GM12874 (cell line): Measurements from ENCODE around the gene CA12.

Experiments
- TF ChIP-seq, protein P1 (sequence below): IDR thresholded peaks from 2 replicates; pipeline ENCODE4 v1.5.1; 2011; ENCODE audit warnings: low read depth, mild to moderate bottlenecking, control low read depth, low read length, moderate library complexity; ENCODE audit not compliant: insufficient read depth

The CA12 gene

DNA sequence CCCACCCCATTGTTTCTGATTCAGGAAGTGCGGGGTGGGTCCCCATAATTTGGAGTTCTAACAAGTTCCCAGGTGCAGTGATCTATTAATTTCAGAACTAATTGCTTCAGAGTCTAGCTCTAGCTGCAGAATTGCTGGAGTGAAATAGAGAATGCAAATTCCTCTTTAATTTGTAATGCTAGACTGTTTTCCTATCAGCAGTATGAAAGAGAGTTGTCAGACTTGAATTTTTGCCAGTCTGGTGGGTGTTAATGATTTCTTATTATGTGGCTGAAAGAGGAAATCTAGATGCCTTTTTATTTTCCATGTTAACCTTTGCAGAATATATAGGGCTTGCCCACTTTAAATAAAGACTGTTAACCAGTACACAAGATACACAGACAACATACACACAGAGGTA lies 80.6 kb downstream of the CA12 start:
- TF ChIP-seq, protein P1, sequence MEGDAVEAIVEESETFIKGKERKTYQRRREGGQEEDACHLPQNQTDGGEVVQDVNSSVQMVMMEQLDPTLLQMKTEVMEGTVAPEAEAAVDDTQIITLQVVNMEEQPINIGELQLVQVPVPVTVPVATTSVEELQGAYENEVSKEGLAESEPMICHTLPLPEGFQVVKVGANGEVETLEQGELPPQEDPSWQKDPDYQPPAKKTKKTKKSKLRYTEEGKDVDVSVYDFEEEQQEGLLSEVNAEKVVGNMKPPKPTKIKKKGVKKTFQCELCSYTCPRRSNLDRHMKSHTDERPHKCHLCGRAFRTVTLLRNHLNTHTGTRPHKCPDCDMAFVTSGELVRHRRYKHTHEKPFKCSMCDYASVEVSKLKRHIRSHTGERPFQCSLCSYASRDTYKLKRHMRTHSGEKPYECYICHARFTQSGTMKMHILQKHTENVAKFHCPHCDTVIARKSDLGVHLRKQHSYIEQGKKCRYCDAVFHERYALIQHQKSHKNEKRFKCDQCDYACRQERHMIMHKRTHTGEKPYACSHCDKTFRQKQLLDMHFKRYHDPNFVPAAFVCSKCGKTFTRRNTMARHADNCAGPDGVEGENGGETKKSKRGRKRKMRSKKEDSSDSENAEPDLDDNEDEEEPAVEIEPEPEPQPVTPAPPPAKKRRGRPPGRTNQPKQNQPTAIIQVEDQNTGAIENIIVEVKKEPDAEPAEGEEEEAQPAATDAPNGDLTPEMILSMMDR: no peak

DNA sequence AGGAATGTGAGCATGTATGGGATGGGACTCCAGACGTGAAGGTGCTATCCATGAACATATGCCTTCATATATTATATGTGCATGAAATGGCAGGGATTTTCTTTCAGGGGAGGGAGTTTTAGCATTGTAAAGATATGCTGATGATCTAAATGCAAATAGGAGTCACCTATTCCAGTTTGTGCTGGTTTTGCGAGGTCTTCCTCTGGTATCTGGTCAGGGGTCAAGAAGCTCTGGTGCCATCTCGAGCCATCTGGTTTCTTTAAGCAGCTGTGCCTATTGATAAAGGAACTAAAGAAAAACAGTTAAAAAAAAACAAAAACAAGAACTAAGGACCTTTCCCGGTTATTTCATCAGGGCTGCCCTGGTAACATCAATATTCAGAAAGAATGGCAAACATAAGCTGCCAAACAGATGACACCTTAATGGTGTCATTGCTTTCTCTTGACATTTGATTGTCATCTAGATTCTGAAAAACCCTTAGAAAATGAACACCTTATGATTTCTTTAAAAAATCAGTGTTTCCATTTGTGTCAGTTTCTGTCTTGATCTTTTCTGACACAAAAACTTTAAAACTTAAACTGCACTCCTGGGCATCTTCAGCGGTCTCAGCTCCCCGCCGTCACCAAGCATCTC lies 81.6 kb downstream of the CA12 start:
- TF ChIP-seq, protein P1: no peak

DNA sequence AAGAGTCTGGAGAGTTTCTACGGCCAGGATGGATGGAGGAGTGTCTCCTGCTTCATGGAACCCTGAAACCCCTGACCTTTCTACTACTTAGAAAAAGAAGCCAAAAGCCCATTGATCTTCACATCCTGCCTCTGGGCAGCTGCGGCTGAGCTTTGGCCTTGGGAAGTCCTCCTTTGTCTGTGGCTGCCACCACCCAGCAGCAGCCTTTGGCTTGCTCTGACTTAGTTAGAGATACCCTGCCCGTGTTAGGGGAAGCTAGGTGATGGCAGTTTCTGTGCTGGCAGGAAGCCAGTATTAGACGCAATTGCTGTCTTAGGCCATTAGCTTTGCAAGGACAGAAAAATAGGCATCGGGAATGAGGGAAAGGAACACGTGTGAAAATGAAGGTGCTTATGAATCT lies 85.5 kb downstream of the CA12 start:
- TF ChIP-seq, protein P1: no peak

DNA sequence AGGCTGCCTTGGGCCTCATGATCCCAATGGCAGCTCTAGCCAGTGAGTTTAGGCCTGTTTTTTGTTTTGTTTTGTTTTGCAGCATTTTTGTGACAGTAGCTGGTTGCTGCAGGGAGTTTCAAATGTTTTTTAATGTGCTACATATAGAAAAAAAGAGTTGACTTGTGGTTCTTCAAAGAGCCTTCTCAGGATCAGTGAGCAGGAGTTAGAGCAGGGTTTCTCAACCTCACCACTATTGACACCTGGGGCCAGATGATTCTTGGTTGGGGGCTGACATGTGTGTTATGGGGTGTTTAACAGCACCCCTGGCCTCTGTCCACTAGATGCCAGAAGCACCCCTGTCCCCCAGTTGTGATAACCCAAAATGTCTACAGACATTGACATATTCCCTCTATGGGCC lies 86.3 kb downstream of the CA12 start:
- TF ChIP-seq, protein P1: no peak

DNA sequence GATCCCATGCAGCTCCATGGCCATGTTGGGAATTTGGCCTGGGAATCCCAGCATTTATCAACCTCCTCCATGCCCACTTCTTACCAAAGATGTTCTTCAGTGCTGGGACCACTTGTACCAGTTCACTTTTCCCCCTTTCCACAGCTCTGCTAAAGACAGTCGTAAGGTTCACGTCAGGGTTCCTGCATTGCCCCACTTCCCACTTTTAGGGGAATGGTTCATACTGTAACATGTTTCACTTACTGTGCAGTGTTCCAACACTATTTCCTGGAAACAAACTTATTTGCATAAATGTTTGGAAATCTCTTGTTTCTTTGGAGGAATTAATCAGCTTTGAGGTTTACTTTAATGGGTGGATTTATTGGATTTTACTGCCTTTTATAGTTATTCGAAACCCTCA lies 87.3 kb downstream of the CA12 start:
- TF ChIP-seq, protein P1: no peak

DNA sequence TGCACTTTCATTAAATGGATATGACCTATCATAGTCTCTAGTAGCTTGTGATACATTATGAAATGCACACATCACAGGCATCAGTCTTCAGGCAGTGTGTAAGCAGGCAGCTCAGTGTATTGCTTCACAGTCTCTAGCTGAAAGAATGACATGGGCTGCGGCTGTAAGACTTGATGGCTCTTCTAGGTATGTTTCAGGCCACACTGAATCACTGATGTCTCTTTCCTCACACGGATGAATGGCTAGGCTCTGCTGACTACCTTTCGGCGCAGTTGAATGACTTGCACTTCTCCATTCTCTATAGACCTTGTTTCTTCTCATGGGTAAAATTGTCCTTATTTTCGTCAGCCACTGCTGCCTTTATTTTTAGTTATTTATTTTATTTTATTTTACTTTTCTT lies 88.9 kb downstream of the CA12 start:
- TF ChIP-seq, protein P1: no peak

DNA sequence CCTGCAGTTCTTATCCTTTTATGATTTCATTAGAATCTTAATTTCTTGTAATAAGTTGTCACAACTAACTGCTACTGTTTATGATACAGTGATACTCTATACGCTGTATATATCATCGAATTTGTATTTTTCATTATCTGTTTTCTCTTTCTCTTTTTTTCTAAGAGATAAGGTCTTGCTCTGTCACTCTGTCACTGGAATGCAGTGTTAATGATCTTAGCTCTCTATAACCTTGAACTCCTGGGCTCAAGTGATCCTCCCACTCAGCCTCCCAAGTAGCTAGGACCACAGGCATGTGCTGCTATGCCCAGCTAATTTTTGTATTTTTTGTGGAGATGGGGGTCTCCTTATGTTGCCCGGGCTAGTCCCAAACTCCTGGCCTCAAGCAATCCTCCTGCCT lies 89.4 kb downstream of the CA12 start:
- TF ChIP-seq, protein P1: no peak

DNA sequence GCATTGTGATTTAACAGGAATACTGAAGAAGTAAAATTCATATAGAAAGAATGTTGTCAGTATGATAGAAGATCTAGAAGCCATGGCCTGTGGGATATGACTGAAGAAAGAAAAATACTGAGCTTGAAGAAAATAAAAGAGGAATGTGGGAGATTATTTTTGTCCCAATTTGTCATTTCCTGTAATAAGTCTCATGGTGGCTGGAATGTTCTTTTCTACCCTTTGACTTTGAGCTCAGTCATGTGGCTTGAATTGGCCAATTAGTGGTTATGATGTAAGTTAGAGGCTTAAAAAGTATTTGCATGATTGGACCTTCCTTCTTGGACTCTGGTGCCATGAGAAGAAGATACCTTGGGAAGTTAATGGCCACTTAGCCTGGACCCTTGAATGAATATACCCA lies 90.1 kb downstream of the CA12 start:
- TF ChIP-seq, protein P1: no peak
